ENCODE results near the gene DCDC2.
A peak's percentile ranks its signal among the peaks of the same experiment; 100 is the strongest.

DCDC2 gene

GRCh38 chr6:24126586-24127192, 231.2 kb downstream of the DCDC2 start:
- Histone ChIP-seq H3K27me3 (ENCODE audit: insufficient read depth, poor library complexity, severe bottlenecking) (no peaks in the 10 kb centered on the region), H3K27ac (replicated peaks) (no peak overlapping the region), H3K4me3 (replicated peaks; ENCODE audit: insufficient read depth, low read length) (no peak overlapping the region)
- peak in 1 of 2 experiments; percentile 51 for DNase-seq (ENCODE audit: low read depth in 1 of 2, low spot score in 1 of 2)
- no peak for TF ChIP-seq SPI1 (IDR thresholded peaks at IDR 0.05; ENCODE audit: borderline replicate concordance, low read depth)
- TF ChIP-seq, protein P1, sequence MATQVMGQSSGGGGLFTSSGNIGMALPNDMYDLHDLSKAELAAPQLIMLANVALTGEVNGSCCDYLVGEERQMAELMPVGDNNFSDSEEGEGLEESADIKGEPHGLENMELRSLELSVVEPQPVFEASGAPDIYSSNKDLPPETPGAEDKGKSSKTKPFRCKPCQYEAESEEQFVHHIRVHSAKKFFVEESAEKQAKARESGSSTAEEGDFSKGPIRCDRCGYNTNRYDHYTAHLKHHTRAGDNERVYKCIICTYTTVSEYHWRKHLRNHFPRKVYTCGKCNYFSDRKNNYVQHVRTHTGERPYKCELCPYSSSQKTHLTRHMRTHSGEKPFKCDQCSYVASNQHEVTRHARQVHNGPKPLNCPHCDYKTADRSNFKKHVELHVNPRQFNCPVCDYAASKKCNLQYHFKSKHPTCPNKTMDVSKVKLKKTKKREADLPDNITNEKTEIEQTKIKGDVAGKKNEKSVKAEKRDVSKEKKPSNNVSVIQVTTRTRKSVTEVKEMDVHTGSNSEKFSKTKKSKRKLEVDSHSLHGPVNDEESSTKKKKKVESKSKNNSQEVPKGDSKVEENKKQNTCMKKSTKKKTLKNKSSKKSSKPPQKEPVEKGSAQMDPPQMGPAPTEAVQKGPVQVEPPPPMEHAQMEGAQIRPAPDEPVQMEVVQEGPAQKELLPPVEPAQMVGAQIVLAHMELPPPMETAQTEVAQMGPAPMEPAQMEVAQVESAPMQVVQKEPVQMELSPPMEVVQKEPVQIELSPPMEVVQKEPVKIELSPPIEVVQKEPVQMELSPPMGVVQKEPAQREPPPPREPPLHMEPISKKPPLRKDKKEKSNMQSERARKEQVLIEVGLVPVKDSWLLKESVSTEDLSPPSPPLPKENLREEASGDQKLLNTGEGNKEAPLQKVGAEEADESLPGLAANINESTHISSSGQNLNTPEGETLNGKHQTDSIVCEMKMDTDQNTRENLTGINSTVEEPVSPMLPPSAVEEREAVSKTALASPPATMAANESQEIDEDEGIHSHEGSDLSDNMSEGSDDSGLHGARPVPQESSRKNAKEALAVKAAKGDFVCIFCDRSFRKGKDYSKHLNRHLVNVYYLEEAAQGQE (IDR thresholded peaks at IDR 0.05; ENCODE audit: insufficient replicate concordance, low read depth) = peak; percentile 98

- Histone ChIP-seq H3K4me3 (replicated peaks; ENCODE audit: insufficient read depth, low read length) (no peak within 1 kb of the TSS), H3K27me3 (ENCODE audit: insufficient read depth, poor library complexity, severe bottlenecking) (no peaks in the 10 kb centered on the region), H3K27ac (replicated peaks) (no peak within 1 kb of the TSS)
- no peak for DNase-seq (ENCODE audit: low read depth in 1 of 2, low spot score in 1 of 2)
- no peak for TF ChIP-seq POLR2AphosphoS5 (IDR thresholded peaks at IDR 0.05; ENCODE audit: low read depth)
- no peak for TF ChIP-seq GABPA (IDR thresholded peaks at IDR 0.05; ENCODE audit: low read depth)
- no peak for TF ChIP-seq SPI1 (IDR thresholded peaks at IDR 0.05; ENCODE audit: borderline replicate concordance, low read depth)
- TF ChIP-seq, protein P2, sequence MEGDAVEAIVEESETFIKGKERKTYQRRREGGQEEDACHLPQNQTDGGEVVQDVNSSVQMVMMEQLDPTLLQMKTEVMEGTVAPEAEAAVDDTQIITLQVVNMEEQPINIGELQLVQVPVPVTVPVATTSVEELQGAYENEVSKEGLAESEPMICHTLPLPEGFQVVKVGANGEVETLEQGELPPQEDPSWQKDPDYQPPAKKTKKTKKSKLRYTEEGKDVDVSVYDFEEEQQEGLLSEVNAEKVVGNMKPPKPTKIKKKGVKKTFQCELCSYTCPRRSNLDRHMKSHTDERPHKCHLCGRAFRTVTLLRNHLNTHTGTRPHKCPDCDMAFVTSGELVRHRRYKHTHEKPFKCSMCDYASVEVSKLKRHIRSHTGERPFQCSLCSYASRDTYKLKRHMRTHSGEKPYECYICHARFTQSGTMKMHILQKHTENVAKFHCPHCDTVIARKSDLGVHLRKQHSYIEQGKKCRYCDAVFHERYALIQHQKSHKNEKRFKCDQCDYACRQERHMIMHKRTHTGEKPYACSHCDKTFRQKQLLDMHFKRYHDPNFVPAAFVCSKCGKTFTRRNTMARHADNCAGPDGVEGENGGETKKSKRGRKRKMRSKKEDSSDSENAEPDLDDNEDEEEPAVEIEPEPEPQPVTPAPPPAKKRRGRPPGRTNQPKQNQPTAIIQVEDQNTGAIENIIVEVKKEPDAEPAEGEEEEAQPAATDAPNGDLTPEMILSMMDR (IDR thresholded peaks at IDR 0.05; ENCODE audit: insufficient read depth, low read length) = no peak
- TF ChIP-seq, protein P1 (IDR thresholded peaks at IDR 0.05; ENCODE audit: insufficient replicate concordance, low read depth) = no peak
Measured at GRCh38 chr6:24125980-24126379, 231.9 kb downstream of the DCDC2 start, which contains the start of gene NRSN1. NRSN1 (plus strand) TSS chr6:24126215; CDS start chr6:24134328, 8,113 bp downstream.

- no peak for DNase-seq (ENCODE audit: low read depth in 1 of 2, low spot score in 1 of 2)
- H3K27me3 ChIP-seq (ENCODE audit: insufficient read depth, poor library complexity, severe bottlenecking) = no peaks in the 10 kb centered on the region
- TF ChIP-seq, protein P2 (IDR thresholded peaks at IDR 0.05; ENCODE audit: insufficient read depth, low read length) = no peak
- TF ChIP-seq, protein P1 (IDR thresholded peaks at IDR 0.05; ENCODE audit: insufficient replicate concordance, low read depth) = no peak
- TF ChIP-seq GABPA (IDR thresholded peaks at IDR 0.05; ENCODE audit: low read depth) (no peak), POLR2AphosphoS5 (IDR thresholded peaks at IDR 0.05; ENCODE audit: low read depth) (no peak), SPI1 (IDR thresholded peaks at IDR 0.05; ENCODE audit: borderline replicate concordance, low read depth) (no peak)
- H3K4me3 ChIP-seq (replicated peaks; ENCODE audit: insufficient read depth, low read length) = no peak overlapping the region
- no peak overlapping the region for H3K27ac ChIP-seq (replicated peaks)
Measured at GRCh38 chr6:24122139-24122538, 235.7 kb downstream of the DCDC2 start.

Data from HL-60 (cell line).